Neural cell (in vitro differentiated cells): Measurements from ENCODE around the gene RASAL1. TPM values are rescaled to one million over a fixed set of nuclear protein-coding genes. Genes with fewer than 3 reads are reported as not detected.

Source experiments
- H2AFZ ChIP-seq: fragments of 200-600, 300-800 bp; sonication (generic), shearing (Covaris generic); 2 replicates; pipeline ENCODE4 v1.6.0; 2014; ENCODE audit warnings: low read depth, mild to moderate bottlenecking, antibody characterized with exemption, low read length, moderate library complexity
- H3F3A ChIP-seq: fragments of 200-600 bp; shearing (Covaris generic); 2 replicates; pipeline ENCODE4 v1.6.1; 2016; ENCODE audit warnings: mild to moderate bottlenecking, moderate library complexity, mixed read lengths, antibody characterized with exemption, low read length; ENCODE audit not compliant: insufficient read depth, poor library complexity, severe bottlenecking
- H3K27ac ChIP-seq: fragments of 200-600, 300-800 bp; sonication (generic), shearing (Covaris generic); 2 replicates; pipeline ENCODE4 v1.5.1; 2014; ENCODE audit warnings: mild to moderate bottlenecking, low read length, moderate library complexity
- H3K27me3 ChIP-seq: fragments of 300-800, 200-600 bp; sonication (generic), shearing (Covaris generic); 2 replicates; pipeline ENCODE4 v1.6.0; 2014; ENCODE audit warnings: mild to moderate bottlenecking, low read depth, low read length, moderate library complexity; ENCODE audit not compliant: insufficient read depth
- H3K36me3 ChIP-seq: fragments of 300-800, 200-600 bp; sonication (generic), shearing (Covaris generic); 2 replicates; pipeline ENCODE4 v1.5.1; 2014; ENCODE audit warnings: mild to moderate bottlenecking, antibody characterized with exemption, low read length, moderate library complexity; ENCODE audit not compliant: insufficient read depth
- H3K4me2 ChIP-seq: fragments of 300-800, 200-600 bp; sonication (generic), shearing (Covaris generic); 2 replicates; pipeline ENCODE4 v1.6.0; 2014; ENCODE audit warnings: mild to moderate bottlenecking, low read length
- H3K4me3 ChIP-seq: fragments of 300-800, 200-600 bp; sonication (generic), shearing (Covaris generic); 2 replicates; pipeline ENCODE4 v1.5.1; 2014; ENCODE audit warnings: mild to moderate bottlenecking, low read length, moderate library complexity
- H3K79me2 ChIP-seq: fragments of 200-600 bp; shearing (Covaris generic); replicated peaks from 2 replicates; pipeline ENCODE4 v1.6.0; 2014; ENCODE audit warnings: mild to moderate bottlenecking, low read length, moderate library complexity; ENCODE audit not compliant: insufficient read depth
- H3K9ac ChIP-seq: fragments of 300-800, 200-600 bp; sonication (generic), shearing (Covaris generic); 2 replicates; pipeline ENCODE4 v1.6.1; 2016; ENCODE audit warnings: mild to moderate bottlenecking, low read length, mixed read lengths
- H3K9me2 ChIP-seq: fragments of 200-600 bp; shearing (Covaris generic); 2 replicates; pipeline ENCODE4 v1.6.1; 2016; ENCODE audit warnings: mild to moderate bottlenecking, low read length, mixed read lengths; ENCODE audit not compliant: insufficient read depth
- H3K9me3 ChIP-seq: fragments of 200-600, 300-800 bp; sonication (generic), shearing (Covaris generic); 2 replicates; pipeline ENCODE4 v1.6.1; 2016; ENCODE audit warnings: mild to moderate bottlenecking, mixed run types, low read length, moderate library complexity, mixed read lengths
- H4K20me1 ChIP-seq: fragments of 200-600 bp; shearing (Covaris generic); 2 replicates; pipeline ENCODE4 v1.6.1; 2016; ENCODE audit warnings: mild to moderate bottlenecking, mixed run types; ENCODE audit not compliant: insufficient read depth
- CTCF ChIP-seq: fragments of 450-650 bp; IDR thresholded peaks from 2 replicates; pipeline ENCODE4 v1.5.1; 2014; ENCODE audit warnings: antibody characterized with exemption, mild to moderate bottlenecking, moderate library complexity; ENCODE audit not compliant: poor library complexity, severe bottlenecking
- EP300 ChIP-seq: fragments of 450-650 bp; conservative IDR thresholded peaks from 2 replicates; pipeline ENCODE4 v1.6.1; 2014; ENCODE audit warnings: antibody characterized with exemption, mild to moderate bottlenecking, moderate library complexity; ENCODE audit not compliant: poor library complexity, severe bottlenecking
- EZH2 ChIP-seq: fragments of 200-600, 300-800 bp; shearing (Covaris generic), sonication (generic); IDR thresholded peaks from 2 replicates; pipeline ENCODE4 v1.6.1; 2014; ENCODE audit warnings: antibody characterized with exemption, low read length, borderline replicate concordance, mild to moderate bottlenecking; ENCODE audit not compliant: insufficient read depth, poor library complexity, severe bottlenecking
- MXI1 ChIP-seq: fragments of 450-650 bp; conservative IDR thresholded peaks from 2 replicates; pipeline ENCODE4 v1.6.1; 2014; ENCODE audit warnings: antibody characterized with exemption, mild to moderate bottlenecking; ENCODE audit not compliant: poor library complexity, severe bottlenecking
- POLR2AphosphoS5 ChIP-seq: IDR thresholded peaks from 2 replicates; pipeline ENCODE4 v1.6.1; 2012
- RAD21 ChIP-seq: fragments of 450-650 bp; conservative IDR thresholded peaks from 2 replicates; pipeline ENCODE4 v1.6.1; 2014; ENCODE audit warnings: antibody characterized with exemption, mild to moderate bottlenecking, moderate library complexity
- REST ChIP-seq: IDR thresholded peaks from 2 replicates; pipeline ENCODE4 v1.6.1; 2012; ENCODE audit warnings: borderline replicate concordance
- SMC3 ChIP-seq: fragments of 450-650 bp; conservative IDR thresholded peaks from 2 replicates; pipeline ENCODE4 v1.6.1; 2014; ENCODE audit warnings: antibody characterized with exemption, mild to moderate bottlenecking, moderate library complexity; ENCODE audit not compliant: poor library complexity
- TAF1 ChIP-seq: IDR thresholded peaks from 2 replicates; pipeline ENCODE4 v1.6.1; 2012; ENCODE audit warnings: low read depth
- polyA plus RNA-seq: library from polyadenylated mRNA; depleted of rRNA; stranded (reverse); fragments of >200 nt; gene quantifications from 2 replicates; pipeline ENCODE4 v1.2.3, GENCODE V29; 2014

The RASAL1 gene
- polyA plus RNA-seq, 1 donor from 2014 or later = 0.15 TPM

GRCh38 chr12:113169697-113170096, 34.1 kb upstream of the RASAL1 start:
- H3K9me2 ChIP-seq = no peaks in the 10 kb centered on the region
- no peak overlapping the region for H3K9ac ChIP-seq
- peaks cover 3% of the 10 kb centered on the region for H3K36me3 ChIP-seq
- H4K20me1 ChIP-seq = no peaks in the 10 kb centered on the region
- no peaks in the 10 kb centered on the region for H3K27me3 ChIP-seq
- H2AFZ ChIP-seq = no peak overlapping the region
- H3K4me2 ChIP-seq = no peak overlapping the region
- H3K79me2 ChIP-seq = no peaks in the 10 kb centered on the region
- no peaks in the 10 kb centered on the region for H3F3A ChIP-seq
- H3K4me3 ChIP-seq = no peak overlapping the region
- no peak overlapping the region for H3K27ac ChIP-seq
- no peaks in the 10 kb centered on the region for H3K9me3 ChIP-seq
- no peak for TF ChIP-seq RAD21
- TF ChIP-seq TAF1 = no peak
- no peak for TF ChIP-seq EP300
- TF ChIP-seq CTCF = no peak
- no peak for TF ChIP-seq REST
- no peak for TF ChIP-seq SMC3
- TF ChIP-seq EZH2 = no peak
- TF ChIP-seq POLR2AphosphoS5 = no peak
- no peak for TF ChIP-seq MXI1

GRCh38 chr12:113167868-113168267, 32.3 kb upstream of the RASAL1 start:
- no peak overlapping the region for H3K27ac ChIP-seq
- no peak overlapping the region for H2AFZ ChIP-seq
- H3K27me3 ChIP-seq = no peaks in the 10 kb centered on the region
- H3F3A ChIP-seq = no peaks in the 10 kb centered on the region
- no peaks in the 10 kb centered on the region for H4K20me1 ChIP-seq
- H3K4me2 ChIP-seq = no peak overlapping the region
- no peaks in the 10 kb centered on the region for H3K79me2 ChIP-seq
- H3K9me3 ChIP-seq = no peaks in the 10 kb centered on the region
- H3K9ac ChIP-seq = no peak overlapping the region
- TF ChIP-seq POLR2AphosphoS5 (no peak), EP300 (no peak), EZH2 (no peak), REST (no peak), RAD21 (no peak), SMC3 (no peak), CTCF (no peak), TAF1 (no peak), MXI1 (no peak)
- no peak overlapping the region for H3K4me3 ChIP-seq
- no peaks in the 10 kb centered on the region for H3K9me2 ChIP-seq
- H3K36me3 ChIP-seq = peaks cover 3% of the 10 kb centered on the region
